Daoy (cell line): ENCODE measurements around the gene ATP1B3. TPM values are rescaled to one million over a fixed set of nuclear protein-coding genes. Genes with fewer than 3 reads are reported as not detected.
"Not testable (repeated sequence)": the region's sequence is repeated elsewhere in the genome, so short reads cannot be mapped to it uniquely, and the experiment has no call there.

ENCODE experiments used
- DNase-seq: peaks from one replicate; pipeline ENCODE4 v3.0.0-alpha.2; 2015; ENCODE audit warnings: low read depth
- total RNA-seq: library from RNA; depleted of rRNA; stranded (reverse); fragments of >200 nt; shearing (Covaris generic); gene quantifications from 2 replicates; pipeline ENCODE4 v1.2.3, GENCODE V29; 2014; rRNA removed

The ATP1B3 gene
- total RNA-seq, 1 experiment from 2014 or later, result 45.8 TPM

- no peak for DNase-seq
These were observed 69.5 kb downstream of the ATP1B3 start for GRCh38 chr3:141945726-141946485.

DNA sequence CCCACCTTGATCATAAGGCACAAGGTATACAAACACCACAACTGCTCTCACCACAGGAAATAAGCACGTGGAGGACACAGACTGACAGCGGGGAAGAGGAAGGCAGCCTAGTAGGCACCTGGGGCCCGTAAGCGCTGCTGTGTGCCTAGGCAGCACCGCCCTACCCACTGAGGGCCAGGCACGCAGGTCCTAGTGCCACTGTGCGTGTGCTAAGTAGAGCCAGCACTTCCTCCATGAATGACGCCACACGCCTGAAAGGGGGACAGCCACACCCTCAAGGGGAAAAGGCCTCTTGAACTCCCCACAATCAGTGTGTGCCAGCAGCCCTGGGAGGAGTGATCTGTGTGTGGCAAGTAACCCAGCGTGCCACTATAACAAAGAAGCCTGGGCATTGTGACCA, 73.0 kb downstream of the ATP1B3 start:
- no peak for DNase-seq

DNA sequence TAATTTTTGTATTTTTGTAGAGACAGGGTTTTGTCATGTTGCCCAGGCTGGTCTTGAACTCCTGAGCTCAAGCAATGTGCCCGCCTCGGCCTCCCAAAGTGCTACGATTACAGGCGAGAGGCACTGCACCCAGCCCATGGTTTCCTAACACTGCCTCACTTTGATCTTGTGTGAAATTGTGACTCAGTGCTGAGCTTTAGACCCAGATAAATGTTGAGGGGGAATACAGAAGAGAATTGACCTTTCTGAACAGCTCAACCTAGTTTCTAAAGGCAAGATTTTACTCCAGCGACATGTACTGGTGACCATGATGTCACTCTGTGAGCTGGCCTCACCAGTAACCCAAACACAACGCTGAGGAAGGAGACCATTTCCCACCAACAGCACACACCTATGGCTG, 73.5 kb downstream of the ATP1B3 start:
- no peak for DNase-seq

- no peak for DNase-seq
These were observed 74.4 kb downstream of the ATP1B3 start for GRCh38 chr3:141950572-141951493.

DNA sequence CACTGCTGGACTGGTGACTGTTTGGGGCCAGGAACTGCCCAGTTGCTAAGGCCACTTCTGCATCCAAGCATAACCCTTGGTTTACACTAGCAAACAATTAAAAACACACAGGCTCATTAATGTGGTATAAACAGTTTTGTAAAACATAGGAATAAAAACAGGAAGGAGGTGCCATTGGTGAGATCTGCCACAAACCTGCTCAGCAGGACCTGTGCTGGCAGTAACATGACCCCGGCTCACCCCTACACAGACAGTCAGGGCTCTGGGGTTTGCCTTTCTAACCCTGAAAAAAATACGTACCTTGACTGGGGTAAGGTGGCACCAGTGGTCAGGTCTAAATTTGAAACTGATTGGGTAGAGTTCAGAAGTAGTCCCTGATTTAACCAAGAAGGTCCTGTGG, 76.2 kb downstream of the ATP1B3 start:
- no peak for DNase-seq

DNA sequence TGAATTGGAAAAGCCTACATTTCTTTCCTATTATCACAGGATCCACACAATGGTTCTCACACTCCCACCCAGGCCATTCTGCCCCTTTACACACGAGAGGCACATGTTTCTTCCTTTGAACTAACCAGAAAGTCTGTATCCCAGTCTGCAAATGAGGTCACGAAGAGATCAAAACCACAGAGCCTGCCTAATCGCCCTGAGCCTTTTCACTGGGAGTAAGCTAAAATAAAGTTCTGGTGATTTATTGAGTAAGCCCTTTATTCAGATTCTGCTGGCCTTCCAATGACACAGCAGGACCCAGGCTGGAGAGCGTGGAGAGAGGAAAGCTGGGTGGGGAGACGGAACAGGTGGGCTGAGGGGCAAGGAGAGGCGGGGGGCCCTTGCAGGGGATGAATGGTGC, 78.7 kb downstream of the ATP1B3 start:
- peak; percentile 75 for DNase-seq

DNA sequence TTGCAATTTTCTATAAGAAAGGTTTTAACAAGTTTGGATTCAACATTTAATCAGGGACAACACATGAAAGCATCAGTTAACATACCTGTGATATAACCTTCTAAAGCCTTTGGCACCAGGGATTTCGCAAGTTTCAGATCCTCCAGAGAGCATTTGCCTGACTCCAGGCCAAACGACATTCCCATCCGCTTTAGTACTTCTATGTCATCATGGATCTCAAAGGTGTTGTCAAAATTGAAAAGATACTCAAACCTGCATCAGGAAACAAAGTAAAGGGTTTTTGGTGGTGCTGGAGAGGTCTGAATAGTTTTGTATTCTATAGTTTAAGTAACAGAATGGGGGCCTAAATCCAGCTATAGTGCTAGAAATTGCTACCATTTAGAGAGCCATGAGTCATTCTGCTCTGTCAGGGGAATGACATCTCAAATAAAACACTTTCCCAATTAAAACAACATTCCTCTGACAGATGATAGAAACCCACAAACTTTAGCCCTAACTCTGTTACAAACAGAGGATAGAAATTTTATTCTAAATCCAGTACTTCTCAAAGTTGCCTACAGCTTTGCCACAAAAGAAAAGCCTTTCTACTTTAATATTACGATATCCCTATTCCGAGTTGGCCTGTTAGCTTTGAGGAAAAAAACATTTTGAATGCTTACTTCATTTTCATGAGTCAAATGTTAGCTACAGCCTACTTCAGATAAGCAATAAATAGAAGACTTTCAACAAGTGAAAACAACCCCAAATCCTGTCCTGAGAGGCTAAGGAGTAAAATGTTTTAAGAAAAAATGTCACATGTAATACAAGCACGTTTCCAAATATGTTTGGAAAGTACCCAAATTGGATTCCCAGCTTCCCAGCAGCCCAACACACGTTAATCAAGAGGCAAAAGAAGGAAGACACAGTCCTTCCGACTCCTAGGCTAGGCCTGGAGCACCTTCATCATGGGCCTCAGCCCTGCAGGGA, 83.4 kb downstream of the ATP1B3 start:
- peak; percentile 61 for DNase-seq

GRCh38 chr3:141960731-141961130, 84.3 kb downstream of the ATP1B3 start:
- DNase-seq, result peak; percentile 75

DNA sequence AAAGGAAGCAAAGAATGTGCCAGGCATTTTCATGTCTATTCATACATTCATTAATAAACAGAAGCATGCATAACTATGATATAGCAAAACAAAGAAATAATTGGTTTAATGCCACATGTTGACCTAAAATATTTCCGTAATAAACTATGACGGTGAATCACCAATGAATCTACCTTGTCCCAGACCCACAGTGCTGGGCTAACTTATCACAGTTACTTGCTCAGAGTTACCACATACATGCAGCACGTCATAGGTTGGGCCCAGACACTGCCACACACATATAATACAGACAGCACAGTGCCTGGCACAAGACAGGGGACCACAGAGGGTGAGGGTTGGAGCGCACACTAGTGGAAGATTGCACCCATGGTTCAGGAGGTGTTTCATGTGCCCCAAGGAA, 86.9 kb downstream of the ATP1B3 start:
- DNase-seq, result no peak

DNA sequence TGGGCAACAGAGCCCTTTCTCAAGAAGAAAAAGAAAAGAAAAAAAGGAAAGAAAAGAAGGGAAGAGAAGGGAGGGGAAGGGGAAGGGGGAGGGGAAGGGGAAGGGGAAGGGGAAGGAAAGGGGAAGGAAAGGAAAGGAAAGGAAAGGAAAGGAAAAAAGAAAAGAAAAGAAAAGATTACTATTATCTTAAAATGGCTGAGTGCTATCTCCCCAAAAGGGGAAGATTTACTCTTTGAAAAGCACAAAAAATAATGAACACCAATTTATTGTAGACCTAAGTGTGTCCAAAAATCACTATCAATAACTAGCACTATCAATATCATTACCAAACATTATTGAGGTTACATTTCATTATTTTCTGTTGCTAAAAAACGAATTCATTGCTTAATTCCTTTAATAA, 89.0 kb downstream of the ATP1B3 start:
- DNase-seq, result no peak

GRCh38 chr3:141969711-141970110, 93.3 kb downstream of the ATP1B3 start:
- no peak for DNase-seq

DNA sequence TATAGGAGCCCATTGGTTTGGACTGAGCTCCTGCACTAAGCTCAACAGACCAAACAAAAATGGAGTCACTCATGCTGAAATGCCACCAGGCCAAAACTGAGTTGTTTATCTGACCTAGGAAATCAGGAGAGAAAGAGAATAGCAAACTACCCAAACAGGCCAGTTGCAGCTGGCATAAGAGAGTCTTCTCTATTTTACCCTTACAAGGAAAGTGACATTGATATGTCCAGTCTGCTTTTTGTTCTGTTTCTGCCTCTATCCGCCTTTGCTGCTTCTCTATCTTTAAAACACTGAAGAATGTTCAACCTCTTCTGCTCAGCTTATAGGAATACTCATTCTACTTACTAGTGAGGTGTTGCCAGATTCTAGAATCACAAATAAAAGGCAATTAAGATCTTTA, 95.1 kb downstream of the ATP1B3 start:
- DNase-seq, result no peak

GRCh38 chr3:141972399-141972798, 96.0 kb downstream of the ATP1B3 start:
- DNase-seq, result no peak

- not testable (repeated sequence) for DNase-seq
These were observed 98.3 kb downstream of the ATP1B3 start for GRCh38 chr3:141974777-141975176.

Other genes with a start within 250 kb of the ATP1B3 start
- gene RNF7, start 138.3 kb upstream of the ATP1B3 start, total RNA-seq, result 185 and 230 TPM in 2 replicates
- gene GRK7, start 113.2 kb upstream of the ATP1B3 start, total RNA-seq, result not detected in 2 replicates